ENCODE results near the gene FA2H.

- TF ChIP-seq, protein P1, sequence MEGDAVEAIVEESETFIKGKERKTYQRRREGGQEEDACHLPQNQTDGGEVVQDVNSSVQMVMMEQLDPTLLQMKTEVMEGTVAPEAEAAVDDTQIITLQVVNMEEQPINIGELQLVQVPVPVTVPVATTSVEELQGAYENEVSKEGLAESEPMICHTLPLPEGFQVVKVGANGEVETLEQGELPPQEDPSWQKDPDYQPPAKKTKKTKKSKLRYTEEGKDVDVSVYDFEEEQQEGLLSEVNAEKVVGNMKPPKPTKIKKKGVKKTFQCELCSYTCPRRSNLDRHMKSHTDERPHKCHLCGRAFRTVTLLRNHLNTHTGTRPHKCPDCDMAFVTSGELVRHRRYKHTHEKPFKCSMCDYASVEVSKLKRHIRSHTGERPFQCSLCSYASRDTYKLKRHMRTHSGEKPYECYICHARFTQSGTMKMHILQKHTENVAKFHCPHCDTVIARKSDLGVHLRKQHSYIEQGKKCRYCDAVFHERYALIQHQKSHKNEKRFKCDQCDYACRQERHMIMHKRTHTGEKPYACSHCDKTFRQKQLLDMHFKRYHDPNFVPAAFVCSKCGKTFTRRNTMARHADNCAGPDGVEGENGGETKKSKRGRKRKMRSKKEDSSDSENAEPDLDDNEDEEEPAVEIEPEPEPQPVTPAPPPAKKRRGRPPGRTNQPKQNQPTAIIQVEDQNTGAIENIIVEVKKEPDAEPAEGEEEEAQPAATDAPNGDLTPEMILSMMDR (IDR thresholded peaks at IDR 0.05) = no peak
- TF ChIP-seq POLR2A (IDR thresholded peaks at IDR 0.05) = no peak
Observed at GRCh38 chr16:74713325-74713724, 61.3 kb downstream of the FA2H start.
